ENCODE results near the gene MYDGF. TPM values are rescaled to one million over a fixed set of nuclear protein-coding genes. Genes with fewer than 3 reads are reported as not detected.
A peak's percentile ranks its signal among the peaks of the same experiment; 100 is the strongest.

Gene MYDGF
- total and polyA plus RNA-seq, 9 of the 15 experiments (the other 6 are each of a cell fraction or from before 2014, with no cell fraction given), result 4.2 to 141 (median 82.1) TPM

DNA sequence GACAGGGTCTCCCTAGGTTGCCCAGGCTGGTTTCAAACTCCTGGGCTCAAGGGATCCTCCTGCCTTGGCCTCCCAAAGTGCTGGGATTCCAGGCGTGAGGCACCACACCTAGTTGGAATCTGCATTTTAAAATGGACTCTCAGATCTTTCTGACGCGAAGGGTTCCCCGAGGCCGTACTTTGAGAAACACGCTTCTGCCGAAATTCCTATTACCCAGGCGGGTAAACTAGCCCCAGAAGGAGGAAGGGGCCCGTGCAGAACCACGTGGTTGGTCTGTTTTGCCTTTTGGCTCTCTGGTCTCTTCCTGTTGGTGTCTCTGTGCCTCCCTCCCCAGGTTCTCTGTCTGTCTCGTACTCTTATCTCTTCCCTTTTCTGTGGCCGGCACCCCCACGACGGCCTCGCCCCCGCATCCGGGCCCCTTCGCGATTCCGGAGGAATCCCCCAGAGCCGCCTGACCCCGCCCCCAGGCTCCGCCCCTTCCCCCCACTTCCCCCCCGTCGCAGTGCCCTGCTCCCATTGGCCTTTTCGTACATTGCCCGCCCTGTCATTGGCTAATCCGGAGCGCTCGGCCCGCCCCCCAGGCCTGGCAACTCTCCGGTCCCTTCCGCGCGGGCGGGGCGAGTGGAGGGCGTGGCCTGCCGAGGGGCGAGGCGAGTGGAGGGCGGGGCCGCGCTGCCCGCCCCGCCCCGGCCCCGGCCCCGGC, 31.2 kb downstream of the MYDGF start, which contains the start of gene TNFAIP8L1 (continued):
- TF ChIP-seq, protein P1, sequence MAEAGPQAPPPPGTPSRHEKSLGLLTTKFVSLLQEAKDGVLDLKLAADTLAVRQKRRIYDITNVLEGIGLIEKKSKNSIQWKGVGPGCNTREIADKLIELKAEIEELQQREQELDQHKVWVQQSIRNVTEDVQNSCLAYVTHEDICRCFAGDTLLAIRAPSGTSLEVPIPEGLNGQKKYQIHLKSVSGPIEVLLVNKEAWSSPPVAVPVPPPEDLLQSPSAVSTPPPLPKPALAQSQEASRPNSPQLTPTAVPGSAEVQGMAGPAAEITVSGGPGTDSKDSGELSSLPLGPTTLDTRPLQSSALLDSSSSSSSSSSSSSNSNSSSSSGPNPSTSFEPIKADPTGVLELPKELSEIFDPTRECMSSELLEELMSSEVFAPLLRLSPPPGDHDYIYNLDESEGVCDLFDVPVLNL (CRISPR knock-in tag; IDR thresholded peaks at IDR 0.05; ENCODE audit: low read depth), result no peak
- no peak for TF ChIP-seq PTBP1 (IDR thresholded peaks at IDR 0.05; ENCODE audit: low read depth, low read length)
- peak; percentile 77; the same call in 1 of the 2 replicates for TF ChIP-seq SMARCE1 (IDR thresholded peaks at IDR 0.05)
- TF ChIP-seq, protein P2, sequence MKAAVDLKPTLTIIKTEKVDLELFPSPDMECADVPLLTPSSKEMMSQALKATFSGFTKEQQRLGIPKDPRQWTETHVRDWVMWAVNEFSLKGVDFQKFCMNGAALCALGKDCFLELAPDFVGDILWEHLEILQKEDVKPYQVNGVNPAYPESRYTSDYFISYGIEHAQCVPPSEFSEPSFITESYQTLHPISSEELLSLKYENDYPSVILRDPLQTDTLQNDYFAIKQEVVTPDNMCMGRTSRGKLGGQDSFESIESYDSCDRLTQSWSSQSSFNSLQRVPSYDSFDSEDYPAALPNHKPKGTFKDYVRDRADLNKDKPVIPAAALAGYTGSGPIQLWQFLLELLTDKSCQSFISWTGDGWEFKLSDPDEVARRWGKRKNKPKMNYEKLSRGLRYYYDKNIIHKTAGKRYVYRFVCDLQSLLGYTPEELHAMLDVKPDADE (conservative IDR thresholded peaks at IDR 0.05; ENCODE audit: control insufficient read depth, low read depth, low read length), result 0 out of 2 replicates have a peak, but pooled peaks have one; percentile 55
- TF ChIP-seq, protein P3, sequence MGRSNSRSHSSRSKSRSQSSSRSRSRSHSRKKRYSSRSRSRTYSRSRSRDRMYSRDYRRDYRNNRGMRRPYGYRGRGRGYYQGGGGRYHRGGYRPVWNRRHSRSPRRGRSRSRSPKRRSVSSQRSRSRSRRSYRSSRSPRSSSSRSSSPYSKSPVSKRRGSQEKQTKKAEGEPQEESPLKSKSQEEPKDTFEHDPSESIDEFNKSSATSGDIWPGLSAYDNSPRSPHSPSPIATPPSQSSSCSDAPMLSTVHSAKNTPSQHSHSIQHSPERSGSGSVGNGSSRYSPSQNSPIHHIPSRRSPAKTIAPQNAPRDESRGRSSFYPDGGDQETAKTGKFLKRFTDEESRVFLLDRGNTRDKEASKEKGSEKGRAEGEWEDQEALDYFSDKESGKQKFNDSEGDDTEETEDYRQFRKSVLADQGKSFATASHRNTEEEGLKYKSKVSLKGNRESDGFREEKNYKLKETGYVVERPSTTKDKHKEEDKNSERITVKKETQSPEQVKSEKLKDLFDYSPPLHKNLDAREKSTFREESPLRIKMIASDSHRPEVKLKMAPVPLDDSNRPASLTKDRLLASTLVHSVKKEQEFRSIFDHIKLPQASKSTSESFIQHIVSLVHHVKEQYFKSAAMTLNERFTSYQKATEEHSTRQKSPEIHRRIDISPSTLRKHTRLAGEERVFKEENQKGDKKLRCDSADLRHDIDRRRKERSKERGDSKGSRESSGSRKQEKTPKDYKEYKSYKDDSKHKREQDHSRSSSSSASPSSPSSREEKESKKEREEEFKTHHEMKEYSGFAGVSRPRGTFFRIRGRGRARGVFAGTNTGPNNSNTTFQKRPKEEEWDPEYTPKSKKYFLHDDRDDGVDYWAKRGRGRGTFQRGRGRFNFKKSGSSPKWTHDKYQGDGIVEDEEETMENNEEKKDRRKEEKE (IDR thresholded peaks at IDR 0.05; ENCODE audit: borderline replicate concordance in 1 of 2, control insufficient read depth in 1 of 2, low read depth in 2 of 2, low read length in 1 of 2), result no peak
- TF ChIP-seq ZNF696 (CRISPR knock-in tag; conservative IDR thresholded peaks at IDR 0.05), result no peak
- TF ChIP-seq OTX1 (CRISPR knock-in tag; IDR thresholded peaks at IDR 0.05), result no peak
- no peak for TF ChIP-seq KAT8 (IDR thresholded peaks at IDR 0.05; ENCODE audit: low read depth)
- TF ChIP-seq RFX1 (IDR thresholded peaks at IDR 0.05), result no peak
- TF ChIP-seq, protein P4, sequence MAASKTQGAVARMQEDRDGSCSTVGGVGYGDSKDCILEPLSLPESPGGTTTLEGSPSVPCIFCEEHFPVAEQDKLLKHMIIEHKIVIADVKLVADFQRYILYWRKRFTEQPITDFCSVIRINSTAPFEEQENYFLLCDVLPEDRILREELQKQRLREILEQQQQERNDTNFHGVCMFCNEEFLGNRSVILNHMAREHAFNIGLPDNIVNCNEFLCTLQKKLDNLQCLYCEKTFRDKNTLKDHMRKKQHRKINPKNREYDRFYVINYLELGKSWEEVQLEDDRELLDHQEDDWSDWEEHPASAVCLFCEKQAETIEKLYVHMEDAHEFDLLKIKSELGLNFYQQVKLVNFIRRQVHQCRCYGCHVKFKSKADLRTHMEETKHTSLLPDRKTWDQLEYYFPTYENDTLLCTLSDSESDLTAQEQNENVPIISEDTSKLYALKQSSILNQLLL (CRISPR knock-in tag; IDR thresholded peaks at IDR 0.05; ENCODE audit: borderline replicate concordance), result no peak
- TF ChIP-seq, protein P5, sequence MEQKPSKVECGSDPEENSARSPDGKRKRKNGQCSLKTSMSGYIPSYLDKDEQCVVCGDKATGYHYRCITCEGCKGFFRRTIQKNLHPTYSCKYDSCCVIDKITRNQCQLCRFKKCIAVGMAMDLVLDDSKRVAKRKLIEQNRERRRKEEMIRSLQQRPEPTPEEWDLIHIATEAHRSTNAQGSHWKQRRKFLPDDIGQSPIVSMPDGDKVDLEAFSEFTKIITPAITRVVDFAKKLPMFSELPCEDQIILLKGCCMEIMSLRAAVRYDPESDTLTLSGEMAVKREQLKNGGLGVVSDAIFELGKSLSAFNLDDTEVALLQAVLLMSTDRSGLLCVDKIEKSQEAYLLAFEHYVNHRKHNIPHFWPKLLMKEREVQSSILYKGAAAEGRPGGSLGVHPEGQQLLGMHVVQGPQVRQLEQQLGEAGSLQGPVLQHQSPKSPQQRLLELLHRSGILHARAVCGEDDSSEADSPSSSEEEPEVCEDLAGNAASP (IDR thresholded peaks at IDR 0.05), result no peak
- TF ChIP-seq ZNF311 (CRISPR knock-in tag; IDR thresholded peaks at IDR 0.05), result no peak
- no peak for TF ChIP-seq MEF2A (IDR thresholded peaks at IDR 0.05; ENCODE audit: control insufficient read depth, low read depth, low read length)
- TF ChIP-seq, protein P6, sequence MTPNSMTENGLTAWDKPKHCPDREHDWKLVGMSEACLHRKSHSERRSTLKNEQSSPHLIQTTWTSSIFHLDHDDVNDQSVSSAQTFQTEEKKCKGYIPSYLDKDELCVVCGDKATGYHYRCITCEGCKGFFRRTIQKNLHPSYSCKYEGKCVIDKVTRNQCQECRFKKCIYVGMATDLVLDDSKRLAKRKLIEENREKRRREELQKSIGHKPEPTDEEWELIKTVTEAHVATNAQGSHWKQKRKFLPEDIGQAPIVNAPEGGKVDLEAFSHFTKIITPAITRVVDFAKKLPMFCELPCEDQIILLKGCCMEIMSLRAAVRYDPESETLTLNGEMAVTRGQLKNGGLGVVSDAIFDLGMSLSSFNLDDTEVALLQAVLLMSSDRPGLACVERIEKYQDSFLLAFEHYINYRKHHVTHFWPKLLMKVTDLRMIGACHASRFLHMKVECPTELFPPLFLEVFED (CRISPR knock-in tag; conservative IDR thresholded peaks at IDR 0.05), result no peak
- TF ChIP-seq CREBBP (IDR thresholded peaks at IDR 0.05; ENCODE audit: low read depth, low read length), result no peak
- no peak for TF ChIP-seq POLR2AphosphoS5 (IDR thresholded peaks at IDR 0.05; ENCODE audit: control insufficient read depth, insufficient read depth, low read depth, low read length)
- TF ChIP-seq FOXP1 (CRISPR knock-in tag; IDR thresholded peaks at IDR 0.05), result peak; percentile 88

Data from K562 (cell line).